ENCODE results near the gene GALR3.

- TF ChIP-seq POLR2AphosphoS5 (IDR thresholded peaks at IDR 0.05; ENCODE audit: insufficient read depth in 1 of 2, low read depth in 1 of 2): no peak
- TF ChIP-seq POLR2A (IDR thresholded peaks at IDR 0.05): no peak
These were observed 9.1 kb downstream of the GALR3 start for GRCh38 chr22:37832022-37832857.
